Trophoblast cell (in vitro differentiated cells and primary cell): ENCODE data around the gene ABLIM2.

Experiments used
- DNase-seq, 2 donors: peaks; one replicate each; pipeline ENCODE4 v3.0.0-alpha.2; 2016
- H2AFZ ChIP-seq: 2 replicates; pipeline ENCODE4 v1.6.1; 2013; ENCODE audit warnings: low read length, moderate library complexity, mild to moderate bottlenecking; ENCODE audit not compliant: insufficient read depth, poor library complexity
- H2AK5ac ChIP-seq: 2 replicates; pipeline ENCODE4 v1.6.1; 2013; ENCODE audit warnings: mild to moderate bottlenecking, low read length
- H2BK120ac ChIP-seq: 2 replicates; pipeline ENCODE4 v1.6.1; 2013; ENCODE audit warnings: low read length, mild to moderate bottlenecking, moderate library complexity; ENCODE audit not compliant: insufficient read depth, poor library complexity
- H2BK12ac ChIP-seq: 2 replicates; pipeline ENCODE4 v1.6.1; 2013; ENCODE audit warnings: mild to moderate bottlenecking, low read length, moderate library complexity
- H2BK5ac ChIP-seq: 2 replicates; pipeline ENCODE4 v1.6.1; 2013; ENCODE audit warnings: low read length, low read depth, moderate library complexity, mild to moderate bottlenecking; ENCODE audit not compliant: poor library complexity
- H3K14ac ChIP-seq: 2 replicates; pipeline ENCODE4 v1.6.1; 2013; ENCODE audit warnings: mild to moderate bottlenecking, low read length
- H3K18ac ChIP-seq: 2 replicates; pipeline ENCODE4 v1.6.1; 2013; ENCODE audit warnings: mild to moderate bottlenecking, low read length
- H3K23ac ChIP-seq: 2 replicates; pipeline ENCODE4 v1.6.1; 2013; ENCODE audit warnings: low read length
- H3K27ac ChIP-seq: 2 replicates; pipeline ENCODE4 v1.5.1; 2013; ENCODE audit warnings: low read depth, mild to moderate bottlenecking, inconsistent platforms, low read length, moderate library complexity
- H3K27me3 ChIP-seq: 2 replicates; pipeline ENCODE4 v1.6.1; 2013; ENCODE audit warnings: inconsistent platforms, mild to moderate bottlenecking, low read length, moderate library complexity; ENCODE audit not compliant: insufficient read depth
- H3K36me3 ChIP-seq, 2 experiments: 1 replicate in 1 of 2; 2 replicates in 1 of 2; pipeline ENCODE4 v1.6.1; 2013; ENCODE audit warnings: low read length in 2 of 2, mild to moderate bottlenecking in 2 of 2, moderate library complexity in 1 of 2; ENCODE audit not compliant: insufficient read depth in 2 of 2, control insufficient read depth in 1 of 2
- H3K4ac ChIP-seq: 2 replicates; pipeline ENCODE4 v1.6.1; 2013; ENCODE audit warnings: low read depth, mild to moderate bottlenecking, low read length, moderate library complexity
- H3K4me1 ChIP-seq, 2 experiments: 1 replicate in 1 of 2; 2 replicates in 1 of 2; pipeline ENCODE4 v1.6.1; 2013; ENCODE audit warnings: low read length in 2 of 2, mild to moderate bottlenecking in 2 of 2, moderate library complexity in 1 of 2; ENCODE audit not compliant: insufficient read depth in 2 of 2, control insufficient read depth in 1 of 2
- H3K4me2 ChIP-seq: 2 replicates; pipeline ENCODE4 v1.6.1; 2013; ENCODE audit warnings: inconsistent platforms, mild to moderate bottlenecking, low read length, moderate library complexity
- H3K4me3 ChIP-seq: 2 replicates; pipeline ENCODE4 v1.5.1; 2013; ENCODE audit warnings: mild to moderate bottlenecking, low read depth, low read length, inconsistent platforms
- H3K79me1 ChIP-seq: one replicate; pipeline ENCODE4 v1.6.1; 2013; ENCODE audit warnings: low read length
- H3K79me2 ChIP-seq: 2 replicates; pipeline ENCODE4 v1.6.1; 2013; ENCODE audit warnings: low read length, mild to moderate bottlenecking; ENCODE audit not compliant: control insufficient read depth, insufficient read depth, poor library complexity
- H3K9ac ChIP-seq: 2 replicates; pipeline ENCODE4 v1.6.1; 2013; ENCODE audit warnings: mild to moderate bottlenecking, low read length
- H3K9me3 ChIP-seq: 2 replicates; pipeline ENCODE4 v1.6.1; 2013; ENCODE audit warnings: low read depth, mild to moderate bottlenecking, control low read depth, inconsistent platforms, low read length; ENCODE audit not compliant: insufficient read depth
- H4K12ac ChIP-seq: 2 replicates; pipeline ENCODE4 v1.6.1; 2013; ENCODE audit warnings: low read depth, mild to moderate bottlenecking, low read length, moderate library complexity
- H4K8ac ChIP-seq: 2 replicates; pipeline ENCODE4 v1.6.1; 2013; ENCODE audit warnings: low read depth, mild to moderate bottlenecking, low read length, moderate library complexity
- H4K91ac ChIP-seq: one replicate; pipeline ENCODE4 v1.6.1; 2013; ENCODE audit warnings: low read depth, mild to moderate bottlenecking, low read length, moderate library complexity
- WGBS: extraction: QIAGEN DNeasy Blood & Tissue Kit; methylation state at CpG from one replicate; pipeline ENCODE4 v1.1.7; 2013; ENCODE audit warnings: missing lambda C conversion rate; ENCODE audit not compliant: insufficient read length, insufficient coverage; ENCODE audit errors: extremely low coverage; 5-methylcytosine and 5-hydroxymethylcytosine counted together

Gene ABLIM2

DNA sequence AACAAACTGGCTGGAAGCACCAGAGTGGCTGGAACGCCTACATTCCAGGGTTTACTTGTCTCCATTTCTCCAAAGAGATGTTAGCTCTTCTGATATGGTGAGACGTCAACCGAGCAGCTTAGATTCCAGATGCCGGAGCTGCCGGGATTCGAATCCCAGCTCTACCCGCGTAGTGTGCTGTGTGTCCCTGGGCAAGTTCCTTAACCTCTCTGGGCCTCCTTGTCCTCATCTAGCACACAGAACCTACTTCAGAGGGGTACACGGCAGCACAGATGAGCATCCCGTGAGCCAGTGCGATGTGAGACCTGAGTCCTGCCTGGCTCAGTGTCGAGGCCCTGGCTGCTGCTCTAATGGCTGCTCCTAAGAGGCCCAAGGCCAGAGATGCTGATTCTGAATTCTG is 60.1 kb downstream of the ABLIM2 start:
- H3K27ac ChIP-seq = no peak overlapping the region
- no peaks in the 10 kb centered on the region for H3K79me2 ChIP-seq
- H3K4ac ChIP-seq = no peak overlapping the region
- H3K18ac ChIP-seq = no peak overlapping the region
- no peak overlapping the region for H2BK120ac ChIP-seq
- H2BK12ac ChIP-seq = no peak overlapping the region
- H3K79me1 ChIP-seq = no peaks in the 10 kb centered on the region
- H4K91ac ChIP-seq = no peak overlapping the region
- H2BK5ac ChIP-seq = no peak overlapping the region
- no peaks in the 10 kb centered on the region for H3K36me3 ChIP-seq
- no peak overlapping the region for H3K4me3 ChIP-seq
- H2AFZ ChIP-seq = no peak overlapping the region
- H4K12ac ChIP-seq = no peak overlapping the region
- H3K23ac ChIP-seq = no peak overlapping the region
- no peak overlapping the region for H2AK5ac ChIP-seq
- no peaks in the 10 kb centered on the region for H3K4me1 ChIP-seq
- DNase-seq = no peak
- WGBS = no CpG with 5 or more reads among the region's 12 CpGs
- H3K4me2 ChIP-seq = no peak overlapping the region
- H3K14ac ChIP-seq = no peak overlapping the region
- peaks cover 9% of the 10 kb centered on the region for H3K9me3 ChIP-seq
- H4K8ac ChIP-seq = no peak overlapping the region
- H3K9ac ChIP-seq = no peak overlapping the region
- H3K27me3 ChIP-seq = no peaks in the 10 kb centered on the region

DNA sequence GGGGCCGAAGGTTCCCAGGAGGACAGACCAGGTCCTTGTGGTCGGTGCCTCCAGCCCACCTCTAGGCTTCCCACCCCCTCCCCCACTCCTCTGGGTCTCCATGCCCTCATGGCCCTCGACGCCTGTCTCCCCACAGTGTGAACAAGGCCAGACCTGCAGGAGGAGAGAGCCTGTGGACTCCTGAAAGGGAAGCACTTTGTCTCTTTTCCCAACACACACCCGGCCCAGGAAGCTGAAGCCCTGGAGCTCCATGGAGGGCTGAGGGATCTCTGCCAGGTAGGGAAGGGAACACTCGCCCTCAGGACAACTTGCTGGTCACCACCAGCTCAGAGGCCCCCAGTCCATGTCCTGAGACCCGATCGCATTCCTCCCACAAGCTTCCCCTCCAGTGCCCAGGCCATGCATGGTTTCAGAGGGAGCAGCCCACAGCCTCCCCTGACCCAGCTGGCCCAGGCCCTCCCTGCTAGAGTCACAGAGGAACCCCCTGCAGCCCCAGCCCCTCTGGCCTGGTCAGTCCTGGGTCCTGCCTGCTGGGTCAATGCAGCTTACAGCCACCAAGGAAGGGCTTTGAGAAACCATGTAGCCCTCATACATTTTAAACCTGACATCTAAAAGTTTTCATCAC is 60.8 kb downstream of the ABLIM2 start:
- Histone ChIP-seq H2BK12ac (no peak overlapping the region), H3K18ac (no peak overlapping the region), H3K14ac (no peak overlapping the region), H3K79me1 (no peaks in the 10 kb centered on the region), H3K27me3 (no peaks in the 10 kb centered on the region), H3K4me2 (no peak overlapping the region), H2AFZ (no peak overlapping the region), H3K23ac (no peak overlapping the region), H4K8ac (no peak overlapping the region), H3K36me3 (no peaks in the 10 kb centered on the region), H3K9me3 (peaks cover 8% of the 10 kb centered on the region), H4K12ac (no peak overlapping the region), H3K4me3 (no peak overlapping the region), H4K91ac (no peak overlapping the region), H2BK5ac (no peak overlapping the region), H3K9ac (no peak overlapping the region), H2AK5ac (no peak overlapping the region), H3K4me1 (no peaks in the 10 kb centered on the region), H3K79me2 (no peaks in the 10 kb centered on the region), H3K27ac (no peak overlapping the region), H3K4ac (no peak overlapping the region), H2BK120ac (no peak overlapping the region)
- no CpG with 5 or more reads among the region's 8 CpGs for WGBS
- DNase-seq = no peak

DNA sequence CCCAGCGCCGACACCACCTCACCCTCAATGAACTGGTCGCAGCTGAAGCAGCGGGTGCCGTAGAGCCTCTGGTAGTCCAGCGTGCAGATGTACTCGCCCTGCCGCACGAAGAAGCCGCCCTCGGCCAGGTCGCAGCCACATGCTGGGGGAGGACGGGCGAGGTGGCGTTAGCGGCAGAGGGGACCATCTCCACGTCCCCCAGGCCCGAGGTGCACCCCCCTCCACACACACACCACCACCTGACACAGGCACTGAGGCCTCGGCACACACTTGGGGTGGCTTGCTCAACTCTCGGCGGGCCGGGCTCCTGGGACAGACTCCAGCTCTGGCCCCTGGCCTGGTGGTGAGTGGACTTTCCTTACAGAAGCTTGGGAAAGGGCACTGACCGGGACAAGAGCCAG is 61.5 kb downstream of the ABLIM2 start:
- Histone ChIP-seq H3K79me2 (no peaks in the 10 kb centered on the region), H4K12ac (no peak overlapping the region), H3K23ac (no peak overlapping the region), H2BK12ac (no peak overlapping the region), H3K4me2 (no peak overlapping the region), H3K9me3 (peaks cover 7% of the 10 kb centered on the region), H3K4ac (no peak overlapping the region), H3K9ac (no peak overlapping the region), H4K8ac (no peak overlapping the region), H3K14ac (no peak overlapping the region), H2BK5ac (no peak overlapping the region), H4K91ac (no peak overlapping the region), H3K18ac (no peak overlapping the region), H3K36me3 (no peaks in the 10 kb centered on the region), H2AFZ (no peak overlapping the region), H3K27me3 (no peaks in the 10 kb centered on the region), H3K27ac (no peak overlapping the region), H3K79me1 (no peaks in the 10 kb centered on the region), H3K4me3 (no peak overlapping the region), H3K4me1 (no peaks in the 10 kb centered on the region), H2AK5ac (no peak overlapping the region), H2BK120ac (no peak overlapping the region)
- no CpG with 5 or more reads among the region's 23 CpGs for WGBS
- no peak for DNase-seq

DNA sequence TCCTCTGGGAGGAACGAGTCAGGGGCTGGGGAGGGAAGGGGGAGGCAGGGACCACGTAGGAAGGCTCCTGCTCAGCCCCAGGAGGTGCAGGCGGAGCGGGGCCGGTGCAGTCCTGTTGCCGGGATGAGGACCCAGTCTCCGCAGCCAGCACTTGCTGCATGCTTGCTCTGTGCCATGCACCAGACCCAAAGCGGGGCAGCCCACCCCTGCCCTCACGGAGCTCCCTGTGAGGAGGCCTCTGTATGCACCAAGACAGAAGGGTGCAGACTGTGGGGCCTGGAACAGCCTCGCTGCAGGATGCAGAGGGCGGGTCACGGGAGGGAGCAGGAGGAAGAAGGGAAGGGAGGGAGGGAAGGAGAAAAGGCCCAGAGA is 61.9 kb downstream of the ABLIM2 start:
- Histone ChIP-seq H3K27ac (no peak overlapping the region), H4K8ac (no peak overlapping the region), H3K4ac (no peak overlapping the region), H3K79me1 (no peaks in the 10 kb centered on the region), H3K9me3 (peaks cover 7% of the 10 kb centered on the region), H3K4me2 (no peak overlapping the region), H3K18ac (no peak overlapping the region), H3K4me1 (no peaks in the 10 kb centered on the region), H3K79me2 (no peaks in the 10 kb centered on the region), H2BK12ac (no peak overlapping the region), H4K12ac (no peak overlapping the region), H3K36me3 (no peaks in the 10 kb centered on the region), H2BK5ac (no peak overlapping the region), H3K23ac (no peak overlapping the region), H3K9ac (no peak overlapping the region), H4K91ac (no peak overlapping the region), H2AK5ac (no peak overlapping the region), H3K4me3 (no peak overlapping the region), H3K27me3 (no peaks in the 10 kb centered on the region), H2AFZ (no peak overlapping the region), H2BK120ac (no peak overlapping the region), H3K14ac (no peak overlapping the region)
- WGBS = no CpG with 5 or more reads among the region's 12 CpGs
- DNase-seq = no peak
